ENCODE data around the gene PBX3. TPM values are rescaled to one million over a fixed set of nuclear protein-coding genes. Genes with fewer than 3 reads are reported as not detected.

Gene PBX3
- total RNA-seq, 1 donor = 22.4 TPM

DNA sequence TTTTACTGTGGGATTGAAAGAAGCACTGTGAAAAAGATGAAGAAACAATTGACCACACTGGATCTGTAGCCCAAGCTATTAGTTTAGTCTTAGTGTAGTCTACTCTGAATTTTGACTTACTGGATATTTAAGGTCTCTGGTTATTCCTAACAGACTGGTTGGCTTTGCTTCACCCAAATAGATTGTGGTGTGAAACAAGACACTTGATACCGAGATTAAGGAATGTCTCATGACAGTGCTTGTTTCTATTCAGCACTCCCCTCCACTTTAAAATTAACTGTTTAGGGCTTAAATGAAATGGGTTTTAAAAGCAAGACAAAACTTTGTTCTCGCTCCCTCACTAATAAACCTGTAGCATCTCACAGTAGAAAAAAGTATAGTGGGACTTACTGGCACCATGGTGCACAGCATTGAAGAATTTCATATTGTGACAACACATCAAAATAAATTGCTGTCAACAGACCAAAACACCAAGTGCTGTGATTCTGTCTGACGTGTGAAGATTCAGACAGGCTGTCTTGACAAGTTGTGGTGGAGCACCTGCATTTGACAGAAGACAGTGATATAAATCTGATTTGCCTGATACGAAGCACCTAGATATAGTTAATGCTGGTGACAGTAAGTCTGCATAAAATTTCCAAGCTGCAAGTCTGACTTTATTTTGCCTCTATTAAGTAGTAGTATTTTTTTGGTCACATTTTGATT is 73.1 kb downstream of the PBX3 start:
- peak in 1 of 3 donors; percentile 8 for DNase-seq (ENCODE audit: low read depth in 2 of 3, low spot score in 2 of 3)

DNA sequence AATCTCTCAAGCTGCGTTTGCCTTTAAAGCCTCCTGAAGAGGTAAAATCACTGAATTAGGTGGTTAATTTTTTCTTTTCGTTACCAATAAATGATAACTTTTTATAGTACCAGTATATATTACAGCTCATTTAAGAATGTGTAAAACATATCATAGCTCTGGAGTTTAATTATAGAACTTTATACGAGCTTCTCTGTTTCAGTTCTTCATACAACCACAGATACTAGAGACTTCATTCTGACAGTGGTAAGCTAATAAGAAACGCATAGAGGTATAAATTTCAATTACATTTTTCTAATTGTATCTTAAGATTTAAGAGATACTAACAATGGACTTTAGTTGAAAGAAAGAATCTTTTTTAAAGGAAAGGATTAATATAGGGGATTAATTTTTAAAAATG is 73.9 kb downstream of the PBX3 start:
- peak in 1 of 3 donors; percentile 21 for DNase-seq (ENCODE audit: low read depth in 2 of 3, low spot score in 2 of 3)

DNA sequence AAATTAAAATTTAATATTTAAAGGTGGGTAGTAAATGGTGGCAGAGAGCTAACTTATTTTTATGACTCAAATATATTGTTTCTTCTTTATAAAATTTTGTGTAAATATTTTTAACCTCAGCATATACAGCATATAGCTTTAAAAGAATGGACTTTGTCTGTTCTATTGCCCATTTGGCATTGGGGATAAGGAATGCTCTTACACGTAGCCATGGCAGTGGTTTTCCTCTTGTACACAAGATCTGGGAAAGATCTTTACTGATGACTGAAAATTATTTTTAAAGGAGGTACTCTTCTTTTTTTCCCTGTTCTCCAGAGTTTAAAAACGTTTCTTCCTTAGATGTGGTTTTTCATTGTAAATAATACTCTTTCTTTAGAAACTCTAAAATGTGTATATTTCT is 75.0 kb downstream of the PBX3 start:
- DNase-seq (ENCODE audit: low read depth in 2 of 3, low spot score in 2 of 3) = no peak

DNA sequence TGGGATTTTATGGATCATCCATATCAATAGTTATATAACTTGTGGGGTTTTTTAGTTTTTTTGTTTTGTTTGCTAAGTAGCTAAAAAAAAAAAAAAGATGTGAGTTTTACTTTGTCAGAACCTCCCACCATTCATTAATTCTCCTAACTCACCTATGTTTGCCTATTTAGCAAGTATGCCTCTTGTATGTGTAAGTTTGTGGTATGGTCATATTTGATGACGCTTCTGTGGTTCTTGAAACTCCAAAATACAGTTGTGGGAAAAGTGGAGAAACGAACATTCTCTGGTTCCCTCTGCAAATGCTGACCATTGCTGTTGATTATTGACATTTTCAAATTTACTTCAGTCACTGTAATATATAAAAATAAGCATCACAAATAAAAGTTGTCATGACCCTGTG is 75.7 kb downstream of the PBX3 start:
- DNase-seq (ENCODE audit: low read depth in 2 of 3, low spot score in 2 of 3) = no peak

DNA sequence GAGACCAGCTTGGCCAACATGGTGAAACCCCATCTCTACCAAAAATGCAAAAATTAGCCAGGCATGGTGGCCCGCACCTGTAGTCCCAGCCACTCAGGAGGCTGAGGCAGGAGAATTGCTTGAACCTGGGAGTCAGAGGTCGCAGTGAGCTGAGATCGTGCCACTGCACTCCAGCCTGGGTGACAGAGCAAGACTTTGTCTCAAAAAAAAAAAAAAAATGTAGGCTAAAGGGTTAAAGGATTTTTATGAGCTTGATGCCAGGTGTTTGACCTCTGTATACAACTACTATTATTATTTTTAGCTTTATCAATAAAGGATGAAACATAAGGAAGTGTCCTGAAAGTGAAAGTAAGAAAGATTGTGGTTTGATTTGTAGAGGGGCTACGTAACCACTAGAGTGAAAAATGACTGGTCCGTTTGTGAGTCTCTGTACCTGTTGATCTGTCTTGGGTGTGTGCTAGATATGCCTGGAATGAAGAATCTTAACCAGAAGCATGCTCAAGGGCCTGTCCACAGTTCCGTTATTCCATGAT is 76.8 kb downstream of the PBX3 start:
- peak; percentile 25 to 75 (median 63) for DNase-seq (ENCODE audit: low read depth in 2 of 3, low spot score in 2 of 3)

DNA sequence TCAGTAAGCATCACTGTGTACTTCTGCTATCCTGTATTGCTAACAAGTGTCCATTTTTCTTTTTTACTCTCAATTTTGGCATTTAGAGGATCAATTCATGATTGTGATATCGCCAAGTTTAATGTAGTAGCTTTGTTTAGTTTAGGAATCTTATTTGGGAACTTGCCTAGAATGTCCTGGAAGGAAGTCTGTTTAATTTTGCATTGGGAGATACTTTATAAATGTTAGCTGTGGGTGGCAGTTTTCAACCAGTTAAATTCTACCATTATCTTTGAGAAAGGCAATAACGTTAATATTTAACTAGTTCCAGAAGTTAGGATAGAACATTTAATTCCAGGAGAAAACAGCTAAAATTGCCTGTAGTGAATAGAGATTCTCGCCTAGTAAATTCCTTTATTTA is 78.6 kb downstream of the PBX3 start:
- no peak for DNase-seq (ENCODE audit: low read depth in 2 of 3, low spot score in 2 of 3)

DNA sequence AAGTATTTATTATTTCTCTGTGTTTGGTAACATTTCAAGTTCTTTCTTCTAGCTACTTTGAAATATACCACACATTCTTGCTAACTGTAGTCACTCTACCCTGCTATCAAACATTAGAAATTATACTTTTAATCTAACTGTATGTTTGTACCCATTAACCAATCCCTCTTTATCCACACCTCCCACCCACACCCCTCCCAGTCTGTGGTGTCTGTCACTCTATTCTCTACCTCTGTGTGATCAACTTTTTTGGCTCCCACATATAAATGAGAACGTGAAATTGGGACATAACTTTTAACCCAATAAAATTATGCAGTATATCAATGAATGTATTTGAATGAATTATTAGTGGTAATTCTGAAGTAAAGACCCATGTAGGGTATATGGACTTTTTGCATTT is 79.7 kb downstream of the PBX3 start:
- no peak for DNase-seq (ENCODE audit: low read depth in 2 of 3, low spot score in 2 of 3)

DNA sequence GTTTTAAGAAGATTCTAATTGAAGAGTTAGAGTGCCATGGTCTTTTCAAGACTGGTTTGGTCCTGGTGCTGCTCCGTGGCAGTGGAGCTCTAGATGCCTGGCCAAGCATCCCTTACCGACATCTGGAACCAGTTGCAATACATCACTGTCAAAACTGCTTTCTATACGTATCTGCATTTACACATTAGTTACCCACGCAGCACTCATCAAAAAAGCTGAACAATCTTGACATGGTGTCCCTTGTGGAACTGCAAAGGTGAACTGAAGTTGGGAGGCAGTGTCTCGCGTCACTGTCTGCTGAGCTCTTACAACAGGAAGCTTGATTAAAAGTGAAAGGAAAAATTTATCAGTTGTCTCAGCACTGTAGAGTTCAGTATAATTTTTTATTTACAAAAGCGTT is 82.6 kb downstream of the PBX3 start:
- DNase-seq (ENCODE audit: low read depth in 2 of 3, low spot score in 2 of 3) = peak; percentile 53 to 83 (median 70)

DNA sequence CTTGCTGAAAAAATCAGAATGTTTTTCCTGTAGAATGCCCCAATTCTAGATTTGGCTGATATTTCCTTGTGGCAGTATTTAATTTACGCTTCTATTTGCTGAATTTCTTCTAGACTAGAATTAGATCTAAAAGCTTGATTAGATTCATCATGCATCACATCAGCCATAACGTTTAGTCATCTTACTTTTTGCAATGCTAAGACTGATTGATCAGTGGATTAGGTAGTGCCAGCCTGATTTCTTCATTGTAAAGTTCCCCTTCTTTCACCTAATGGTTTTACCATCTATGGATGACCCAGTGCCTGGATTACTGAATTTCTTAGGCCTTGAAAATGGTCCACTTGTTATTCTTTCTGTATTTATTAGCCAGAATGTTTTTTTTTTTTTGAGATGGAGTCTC is 83.9 kb downstream of the PBX3 start:
- DNase-seq (ENCODE audit: low read depth in 2 of 3, low spot score in 2 of 3) = no peak

DNA sequence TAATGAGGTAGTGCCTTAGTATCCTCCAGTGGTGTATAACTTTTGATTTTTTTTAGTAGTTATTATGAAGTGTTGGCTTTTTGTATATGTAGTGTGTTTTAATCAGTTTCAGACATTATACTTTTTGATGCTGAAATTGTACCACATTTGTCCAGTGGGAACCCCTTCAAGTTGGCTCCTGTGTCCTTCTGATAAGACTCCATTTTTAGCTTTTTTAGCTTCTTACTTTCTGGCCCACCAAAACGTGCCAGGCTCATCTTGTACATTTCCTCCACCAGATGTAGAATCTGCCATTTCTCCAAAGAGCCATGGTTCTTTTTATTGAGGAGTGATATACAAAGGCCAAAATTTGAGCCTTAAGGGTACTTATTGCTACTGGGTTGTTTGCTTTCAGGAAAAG is 84.4 kb downstream of the PBX3 start:
- DNase-seq (ENCODE audit: low read depth in 2 of 3, low spot score in 2 of 3) = no peak

DNA sequence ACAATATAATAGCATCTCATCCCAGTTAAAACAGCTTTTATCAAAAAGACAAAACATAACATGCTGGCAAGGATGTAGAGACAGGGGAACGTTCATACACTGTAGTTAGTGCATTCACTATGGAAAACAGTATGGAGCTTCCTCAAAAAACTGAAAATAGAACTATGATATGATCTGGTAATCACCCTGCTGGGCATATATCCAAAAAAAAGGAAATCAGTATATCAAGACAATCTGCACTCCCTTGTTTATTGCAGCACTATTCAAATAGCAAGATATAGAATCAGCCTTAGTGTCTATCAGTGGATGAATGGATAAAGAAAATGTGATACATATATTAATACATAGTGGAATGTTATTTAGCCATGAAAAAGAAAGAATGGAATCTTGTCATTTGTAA is 88.5 kb downstream of the PBX3 start:
- DNase-seq (ENCODE audit: low read depth in 2 of 3, low spot score in 2 of 3) = no peak

DNA sequence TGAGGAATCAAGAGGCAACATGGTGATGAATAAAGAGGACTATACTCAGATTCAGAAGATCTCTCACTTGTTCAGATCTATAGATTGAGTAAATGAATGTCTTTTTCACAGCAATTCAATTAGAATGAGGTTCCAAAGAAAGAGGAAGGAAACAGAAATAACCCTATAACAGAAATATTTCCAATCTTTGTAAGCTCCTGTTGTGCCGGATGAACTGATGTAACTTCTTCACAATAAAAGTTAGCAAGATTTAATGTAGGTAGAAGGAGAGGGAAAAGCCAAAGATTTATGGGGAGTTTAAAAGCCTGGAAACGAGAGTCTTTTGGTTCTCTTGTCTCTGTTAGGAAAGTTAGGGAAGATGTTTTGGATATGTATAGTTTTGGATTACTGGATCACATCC is 92.1 kb downstream of the PBX3 start:
- DNase-seq (ENCODE audit: low read depth in 2 of 3, low spot score in 2 of 3) = peak in 1 of 3 donors; percentile 76

DNA sequence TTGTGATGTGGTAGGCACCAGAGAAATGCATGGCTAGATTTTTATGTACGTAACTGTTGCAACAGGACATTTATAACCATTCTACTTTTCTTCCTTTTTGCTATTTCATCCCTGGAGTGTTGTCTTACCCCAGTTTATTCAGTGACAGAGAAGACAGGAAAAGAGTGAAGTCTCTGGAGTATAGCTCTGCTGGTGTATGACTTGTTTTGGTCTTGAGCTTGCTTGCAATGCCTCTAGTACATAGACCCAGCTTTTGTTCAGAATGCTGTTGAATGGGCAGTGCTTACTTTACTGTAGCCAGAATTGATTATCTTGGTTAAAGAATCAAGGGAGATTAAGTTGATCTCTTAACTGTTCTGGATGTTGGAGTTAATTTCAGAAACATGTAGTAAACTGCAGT is 94.3 kb downstream of the PBX3 start:
- DNase-seq (ENCODE audit: low read depth in 2 of 3, low spot score in 2 of 3) = no peak

DNA sequence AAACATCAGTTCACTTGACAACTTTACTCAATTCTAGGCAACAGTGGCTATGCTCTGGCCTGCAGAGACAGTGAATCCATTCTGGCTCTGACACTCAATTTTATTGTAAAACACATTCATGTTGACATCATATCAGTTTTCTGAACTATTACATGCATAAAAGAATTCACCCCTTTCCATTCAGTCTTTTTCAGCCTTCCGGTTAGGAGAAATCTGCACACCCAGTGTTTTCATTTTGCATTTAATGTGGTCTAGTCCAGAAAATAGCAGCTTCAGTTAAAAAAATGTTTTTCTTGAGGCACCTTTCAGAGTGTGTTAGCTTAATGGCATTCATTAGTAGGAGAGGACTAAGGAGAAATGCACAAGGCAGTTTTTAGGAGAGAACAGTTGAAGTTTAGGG is 95.1 kb downstream of the PBX3 start:
- no peak for DNase-seq (ENCODE audit: low read depth in 2 of 3, low spot score in 2 of 3)

DNA sequence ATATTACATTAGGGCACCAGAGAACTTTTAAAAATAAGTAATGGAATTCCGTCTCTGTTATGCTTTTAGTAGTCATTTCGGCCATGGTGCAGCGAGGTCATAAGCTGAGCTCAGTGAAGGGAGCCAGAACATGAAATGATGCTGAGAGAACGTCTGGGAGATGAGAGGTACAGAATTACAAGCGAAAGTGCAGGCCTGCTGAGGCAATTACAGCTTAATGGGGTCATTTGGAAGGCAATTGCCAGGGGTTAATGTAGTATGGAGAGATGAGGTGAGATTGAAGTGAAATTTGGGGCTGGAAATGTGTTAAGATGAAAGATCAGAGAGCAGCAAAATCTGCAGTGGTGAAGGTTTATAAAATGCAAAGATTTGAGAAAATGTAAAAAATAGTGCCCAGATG is 96.5 kb downstream of the PBX3 start:
- no peak for DNase-seq (ENCODE audit: low read depth in 2 of 3, low spot score in 2 of 3)

DNA sequence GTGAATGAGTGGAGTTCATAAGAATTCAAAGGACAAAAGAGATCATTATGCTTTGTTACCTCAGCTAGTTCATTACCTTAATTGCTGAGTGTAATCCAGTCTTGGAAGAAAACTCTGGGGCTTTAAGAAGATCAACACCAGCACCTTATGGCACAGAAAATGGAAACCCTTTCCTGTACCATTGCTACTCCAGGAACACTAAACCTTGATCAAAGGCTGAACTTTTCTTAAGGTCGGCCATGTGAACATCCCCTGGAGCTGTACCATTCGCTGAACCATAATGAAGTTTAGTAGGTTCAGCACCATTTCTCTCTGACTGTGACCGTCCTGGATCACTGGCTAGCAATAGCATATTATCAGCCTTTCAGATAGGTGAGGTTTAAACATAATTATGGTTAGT is 97.4 kb downstream of the PBX3 start:
- DNase-seq (ENCODE audit: low read depth in 2 of 3, low spot score in 2 of 3) = no peak

DNA sequence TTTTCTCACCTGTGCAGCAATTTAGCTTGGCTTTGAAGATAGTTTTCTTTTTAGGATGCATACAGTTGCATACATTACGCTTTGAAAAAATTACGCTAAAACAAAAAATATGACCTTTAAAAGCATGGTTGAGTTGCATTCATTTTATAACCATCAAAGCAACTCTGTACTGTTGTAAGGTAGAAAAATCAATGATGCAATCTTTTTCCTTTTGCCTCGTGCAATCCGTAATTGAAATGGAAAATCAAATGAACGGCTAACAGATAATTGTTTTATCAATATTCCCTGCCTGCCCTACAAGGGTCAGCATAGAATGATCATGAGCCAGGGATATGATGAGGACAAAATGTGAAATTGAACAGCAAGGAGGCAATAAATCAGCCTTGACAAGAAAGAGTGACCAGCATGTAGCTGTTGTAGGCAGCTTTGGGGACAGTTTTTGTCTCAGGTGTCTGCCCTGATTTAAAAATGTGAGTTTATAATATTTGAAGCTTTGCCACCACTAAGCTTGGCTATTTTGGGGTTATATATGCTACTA is 98.2 kb downstream of the PBX3 start:
- DNase-seq (ENCODE audit: low read depth in 2 of 3, low spot score in 2 of 3) = no peak

DNA sequence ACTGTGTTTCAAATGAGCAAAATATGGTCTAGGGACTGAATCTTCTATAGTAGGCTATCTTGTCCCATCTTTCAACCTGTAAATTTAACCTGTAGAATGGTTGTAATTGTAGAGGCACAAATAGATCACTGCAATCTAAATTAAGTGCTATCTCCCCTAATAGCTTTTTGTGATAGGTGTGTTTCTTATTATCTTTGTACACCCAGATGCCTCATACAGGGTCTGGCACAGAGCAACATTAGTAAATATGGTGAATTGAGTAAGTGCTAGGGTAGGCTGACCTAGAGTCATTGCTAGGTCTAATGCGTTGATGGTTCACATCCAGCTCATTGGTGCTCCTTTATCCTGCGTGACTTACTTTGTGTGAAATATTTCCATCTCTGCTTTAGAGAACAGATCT is 100.6 kb downstream of the PBX3 start:
- DNase-seq (ENCODE audit: low read depth in 2 of 3, low spot score in 2 of 3) = no peak

DNA sequence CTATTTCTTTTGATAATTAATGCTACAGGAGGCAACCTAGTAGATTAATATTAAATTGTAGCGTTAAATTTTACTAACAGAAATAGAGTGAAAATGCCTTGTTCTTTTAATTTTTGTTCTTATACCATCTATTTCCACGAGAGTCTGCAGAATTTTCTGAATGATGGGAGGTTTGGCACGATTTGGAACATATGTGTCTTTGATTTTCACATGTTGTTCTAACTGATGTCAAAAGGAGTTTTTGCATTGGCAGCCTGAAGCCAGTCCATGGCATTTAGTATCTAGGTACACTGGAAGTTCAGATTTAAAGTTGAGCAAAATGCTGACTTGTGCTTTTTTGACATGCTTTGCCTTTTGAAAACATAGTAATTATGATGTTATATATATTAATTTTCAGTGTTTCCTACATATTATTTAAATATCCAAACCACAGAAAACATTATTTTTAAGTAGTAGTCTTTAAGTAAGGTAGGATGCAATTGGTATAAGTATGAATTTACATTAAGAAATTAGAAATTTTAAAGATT is 103.0 kb downstream of the PBX3 start:
- DNase-seq (ENCODE audit: low read depth in 2 of 3, low spot score in 2 of 3) = no peak

DNA sequence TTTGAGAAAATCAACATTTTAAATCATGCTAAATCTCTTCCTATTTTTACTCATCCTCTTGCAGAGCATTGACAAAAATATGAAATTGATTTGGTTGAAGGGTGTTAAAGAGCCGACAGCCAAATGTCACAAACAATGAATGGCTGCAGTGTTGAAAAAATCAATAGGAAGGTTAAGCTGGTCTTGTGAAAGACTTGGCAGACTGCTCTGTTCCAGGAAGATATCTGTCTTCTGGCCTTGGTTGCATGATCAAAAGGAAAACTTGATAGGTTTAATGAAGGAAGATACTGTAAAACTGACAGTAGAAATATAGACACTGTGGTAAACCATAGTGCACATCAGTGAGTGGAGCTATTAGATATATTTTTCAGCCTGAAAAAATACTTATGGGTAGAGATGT is 103.6 kb downstream of the PBX3 start:
- DNase-seq (ENCODE audit: low read depth in 2 of 3, low spot score in 2 of 3) = no peak

DNA sequence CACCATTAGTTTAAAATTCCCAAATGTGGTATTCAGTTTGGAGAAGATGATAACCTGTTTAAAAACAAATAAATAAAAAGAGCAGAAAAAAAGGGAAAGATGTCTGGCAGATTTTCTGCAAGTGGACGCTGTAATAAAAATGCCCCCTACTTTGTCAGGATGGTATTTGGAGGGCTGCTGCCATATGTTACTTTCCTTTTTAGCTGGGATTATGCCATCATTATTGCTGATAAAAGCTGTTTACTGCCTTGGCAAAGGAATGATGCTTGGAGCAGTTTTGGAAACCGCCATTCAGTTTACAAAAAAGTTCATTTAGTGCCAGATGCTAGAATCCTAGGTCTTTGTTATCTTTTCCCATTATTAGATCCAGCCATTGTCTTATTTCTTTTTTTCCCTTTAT is 104.8 kb downstream of the PBX3 start:
- no peak for DNase-seq (ENCODE audit: low read depth in 2 of 3, low spot score in 2 of 3)

DNA sequence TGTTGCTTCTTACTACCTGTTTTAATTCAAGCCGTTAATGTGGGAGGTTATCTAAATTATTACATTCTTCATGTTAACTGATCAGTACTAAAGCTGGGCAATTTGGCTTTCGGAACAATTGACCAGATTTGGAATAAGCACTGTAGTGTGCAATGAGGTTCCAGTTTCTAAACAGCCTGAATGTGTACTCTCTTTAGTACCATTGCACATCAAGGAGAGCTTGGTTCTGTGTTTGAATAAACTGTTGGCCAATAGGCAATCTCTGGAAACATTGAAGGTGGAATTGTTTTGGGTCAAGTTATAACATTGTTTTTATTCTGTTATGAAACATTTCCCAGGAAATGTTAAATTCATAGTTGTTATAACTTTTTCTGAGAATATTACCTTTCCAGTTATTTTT is 105.2 kb downstream of the PBX3 start:
- DNase-seq (ENCODE audit: low read depth in 2 of 3, low spot score in 2 of 3) = no peak
